Liver (tissue), 3 donors: Measurements from ENCODE around the gene DDR2.

ENCODE experiments used
- ATF3 ChIP-seq: IDR thresholded peaks from 2 replicates; pipeline ENCODE4 v1.6.1; 2016; ENCODE audit warnings: antibody characterized with exemption
- CTCF ChIP-seq: fragments of 150-350 bp; IDR thresholded peaks from 2 replicates; pipeline ENCODE4 v1.5.1; 2017; ENCODE audit warnings: improper control_type of control experiment, low read depth, low read length; ENCODE audit not compliant: missing input control
- EGR1 ChIP-seq, 2 donors: IDR thresholded peaks; 2 replicates each; pipeline ENCODE4 v1.6.1; 2016 to 2018; ENCODE audit warnings: antibody characterized with exemption in 2 of 2, low read depth in 2 of 2
- JUND ChIP-seq, 2 donors: IDR thresholded peaks; 2 replicates each; pipeline ENCODE4 v1.6.1; 2016; ENCODE audit warnings: antibody characterized with exemption in 2 of 2
- MAX ChIP-seq: IDR thresholded peaks from 2 replicates; pipeline ENCODE4 v1.6.1; 2016; ENCODE audit warnings: antibody characterized with exemption
- REST ChIP-seq: IDR thresholded peaks from 2 replicates; pipeline ENCODE4 v1.6.1; 2016; ENCODE audit warnings: antibody characterized with exemption, mild to moderate bottlenecking
- TAF1 ChIP-seq: conservative IDR thresholded peaks from 2 replicates; pipeline ENCODE4 v1.6.1; 2016; ENCODE audit warnings: antibody characterized with exemption, mild to moderate bottlenecking
- YY1 ChIP-seq: IDR thresholded peaks from 2 replicates; pipeline ENCODE4 v1.6.1; 2016; ENCODE audit warnings: antibody characterized with exemption, mild to moderate bottlenecking
- donor health status: healthy.
- donor health status: healthy.

GRCh38 chr1:162700131-162700530, 67.9 kb downstream of the DDR2 start:
- TF ChIP-seq CTCF (no peak), EGR1 (IDR thresholded peaks at IDR 0.05; ENCODE audit: low read depth in 2 of 2) (no peak), JUND (IDR thresholded peaks at IDR 0.05) (no peak), ATF3 (no peak), REST (no peak), YY1 (no peak), TAF1 (no peak), MAX (no peak)
